NCI-H524 treated with DMSO at 0.1 percent for 48 hours (cell line): ENCODE measurements around the gene BUD23.
"Not testable (repeated sequence)": the region's sequence is repeated elsewhere in the genome, so short reads cannot be mapped to it uniquely, and the experiment has no call there.

Experiments used
- DNase-seq: peaks from one replicate; lab custom pipeline; 2025; lab: John Stamatoyannopoulos, UW

The BUD23 gene

GRCh38 chr7:73668103-73668885 lies 15.1 kb upstream of the BUD23 start:
- no peak for DNase-seq

- no peak for DNase-seq
These were observed 14.5 kb upstream of the BUD23 start for GRCh38 chr7:73668886-73669230.

- no peak for DNase-seq
These were observed 14.1 kb upstream of the BUD23 start for GRCh38 chr7:73669288-73669701.

- DNase-seq = no peak
These were observed 13.5 kb upstream of the BUD23 start for GRCh38 chr7:73669858-73670385.

GRCh38 chr7:73671322-73671661 lies 12.1 kb upstream of the BUD23 start:
- DNase-seq = no peak

GRCh38 chr7:73671857-73672445 lies 11.4 kb upstream of the BUD23 start:
- no peak for DNase-seq

- no peak for DNase-seq
These were observed 8.8 kb upstream of the BUD23 start for GRCh38 chr7:73674468-73675124.

- not testable (repeated sequence) for DNase-seq
These were observed 7.3 kb upstream of the BUD23 start for GRCh38 chr7:73676062-73676461.

GRCh38 chr7:73678862-73679261 lies 4.5 kb upstream of the BUD23 start:
- DNase-seq = no peak

GRCh38 chr7:73679709-73680108 lies 3.7 kb upstream of the BUD23 start:
- DNase-seq = no peak

GRCh38 chr7:73680501-73680900 lies 2.9 kb upstream of the BUD23 start:
- no peak for DNase-seq

GRCh38 chr7:73681031-73681430 lies 2.4 kb upstream of the BUD23 start:
- DNase-seq = no peak

- DNase-seq = no peak
These were observed 697 bp upstream of the BUD23 start for GRCh38 chr7:73682745-73683055.

- DNase-seq = no peak
These were observed 644 bp downstream of the BUD23 start for GRCh38 chr7:73683788-73684693.

- no peak for DNase-seq
These were observed 1.9 kb downstream of the BUD23 start for GRCh38 chr7:73685311-73685710.

GRCh38 chr7:73688288-73688687 lies 4.9 kb downstream of the BUD23 start:
- DNase-seq = no peak

GRCh38 chr7:73690646-73691045 lies 7.2 kb downstream of the BUD23 start:
- DNase-seq = no peak

GRCh38 chr7:73696372-73696771 lies 13.0 kb downstream of the BUD23 start:
- no peak for DNase-seq

- no peak for DNase-seq
These were observed 15.0 kb downstream of the BUD23 start for GRCh38 chr7:73698410-73698809.

GRCh38 chr7:73699370-73700068 lies 16.1 kb downstream of the BUD23 start:
- DNase-seq = no peak

GRCh38 chr7:73700069-73700423 lies 16.6 kb downstream of the BUD23 start:
- no peak for DNase-seq

- no peak for DNase-seq
These were observed 17.3 kb downstream of the BUD23 start for GRCh38 chr7:73700581-73701134.
